A549 (cell line): ENCODE results near the gene KIF5A. TPM values are rescaled to one million over a fixed set of nuclear protein-coding genes. Genes with fewer than 3 reads are reported as not detected.

Experiments
- ATAC-seq, 2 experiments: fragments of 200-7000 bp in 1 of 2; fragments of >200 bp in 1 of 2; cut with Nextera tagmentation in 1 of 2; cut with Tn5 transposase in 1 of 2; 3 replicates each; pipeline versions ENCODE4 v1.8.0 to v1.9.1; 2018 to 2020; ENCODE audit warnings: mild to moderate bottlenecking in 1 of 2, moderate library complexity in 1 of 2
- CTCF ChIA-PET: fragments of 300-600 bp; sonication (Branson Sonifier 250); formaldehyde crosslinking; extraction: SDS; loops from one replicate; lab custom pipeline; 2021; ENCODE audit warnings: antibody characterized with exemption, inconsistent platforms; lab: Yijun Ruan, JAX
- POLR2A ChIA-PET: fragments of 350-600 bp; formaldehyde crosslinking; extraction: SDS; loops from one replicate; lab custom pipeline; 2021; ENCODE audit warnings: antibody characterized with exemption, inconsistent platforms; lab: Yijun Ruan, JAX
- DNase-seq, 2 experiments: peaks; one replicate each; pipeline versions ENCODE4 v3.0.0 to v3.0.0-alpha.2; 2011 to 2016; ENCODE audit warnings: low read depth in 1 of 2, low spot score in 1 of 2
- FAIRE-seq: peaks from 2 replicates; lab custom pipeline; 2011; peaks lifted over from hg19 to GRCh38; lab: Jason Lieb, UNC
- H3K27ac ChIP-seq, 2 experiments: fragments of >200 bp; sonication (Bioruptor Twin); formaldehyde crosslinking; 3 replicates each; pipeline ENCODE4 v1.5.1; 2016 to 2017
- H3K4me1 ChIP-seq: fragments of >200 bp; sonication (Bioruptor Twin); formaldehyde crosslinking; 3 replicates; pipeline ENCODE4 v1.6.1; 2016
- H3K4me2 ChIP-seq: fragments of >200 bp; sonication (Bioruptor Twin); formaldehyde crosslinking; 3 replicates; pipeline ENCODE4 v1.6.1; 2016
- H3K4me3 ChIP-seq: fragments of >200 bp; sonication (Bioruptor Twin); formaldehyde crosslinking; 3 replicates; pipeline ENCODE4 v1.5.1; 2016
- H3K9me3 ChIP-seq: fragments of >200 bp; sonication (Bioruptor Twin); formaldehyde crosslinking; 3 replicates; pipeline ENCODE4 v1.6.1; 2016
- BHLHE40 ChIP-seq: IDR thresholded peaks from 2 replicates; pipeline ENCODE4 v1.6.1; 2012; ENCODE audit warnings: low read depth, low read length, inconsistent platforms
- CBX2 ChIP-seq: fragments of 200-600 bp; sonication (generic); IDR thresholded peaks from 2 replicates; pipeline ENCODE4 v1.6.1; 2016; ENCODE audit warnings: low read depth, mild to moderate bottlenecking, borderline replicate concordance
- EHF ChIP-seq: fragments of 250-450 bp; sonication (Bioruptor Pico); IDR thresholded peaks from 2 replicates; pipeline ENCODE4 v1.5.0; 2020; ENCODE audit warnings: mild to moderate bottlenecking
- EP300 ChIP-seq, 2 experiments: fragments of >200 bp; sonication (Bioruptor Twin); formaldehyde crosslinking; IDR thresholded peaks; 2 replicates in 1 of 2; 3 replicates in 1 of 2; pipeline ENCODE4 v1.6.1; 2016 to 2017
- GATA3 ChIP-seq: IDR thresholded peaks from 2 replicates; pipeline ENCODE4 v1.6.1; 2012; ENCODE audit warnings: borderline replicate concordance
- JUNB ChIP-seq: fragments of >200 bp; sonication (Bioruptor Twin); formaldehyde crosslinking; IDR thresholded peaks from 2 replicates; pipeline ENCODE4 v1.6.1; 2016
- KDM5A ChIP-seq: fragments of 200-600 bp; sonication (generic); IDR thresholded peaks from 2 replicates; pipeline ENCODE4 v1.6.1; 2016; ENCODE audit warnings: antibody characterized with exemption, mild to moderate bottlenecking
- MAZ ChIP-seq: fragments of 150-350 bp; IDR thresholded peaks from 2 replicates; pipeline ENCODE4 v1.6.1; 2014; ENCODE audit warnings: antibody characterized with exemption, low read depth, low read length, borderline replicate concordance
- NFE2L2 ChIP-seq: fragments of 150-350 bp; conservative IDR thresholded peaks from 2 replicates; pipeline ENCODE4 v1.6.1; 2014; ENCODE audit warnings: low read length
- RAD21 ChIP-seq, 2 experiments: fragments of >200 bp in 1 of 2; sonication (Bioruptor Twin) in 1 of 2; formaldehyde crosslinking in 1 of 2; IDR thresholded peaks in 1 of 2; conservative IDR thresholded peaks in 1 of 2; 2 replicates in 1 of 2; 3 replicates in 1 of 2; pipeline ENCODE4 v1.6.1; 2012 to 2018; ENCODE audit warnings: inconsistent platforms in 1 of 2
- RARB ChIP-seq: fragments of 250-450 bp; sonication (Bioruptor Pico); IDR thresholded peaks from 2 replicates; pipeline ENCODE4 v1.8.0; 2021; ENCODE audit warnings: mild to moderate bottlenecking, moderate library complexity
- REST ChIP-seq: fragments of 200-600 bp; sonication (generic); IDR thresholded peaks from 2 replicates; pipeline ENCODE4 v1.6.1; 2016; ENCODE audit warnings: antibody characterized with exemption, mild to moderate bottlenecking, moderate library complexity
- RNF2 ChIP-seq: fragments of 200-600 bp; sonication (generic); IDR thresholded peaks from 2 replicates; pipeline ENCODE4 v1.6.1; 2016; ENCODE audit warnings: low read depth, mild to moderate bottlenecking, antibody characterized with exemption, moderate library complexity, borderline replicate concordance
- SMC3 ChIP-seq: fragments of >200 bp; sonication (Bioruptor Twin); formaldehyde crosslinking; IDR thresholded peaks from 3 replicates; pipeline ENCODE4 v1.6.1; 2018; ENCODE audit warnings: inconsistent platforms
- SREBF2 ChIP-seq: fragments of 450-650 bp; IDR thresholded peaks from 2 replicates; pipeline ENCODE4 v1.6.1; 2014; ENCODE audit warnings: mild to moderate bottlenecking, moderate library complexity
- TFCP2L1 ChIP-seq: fragments of 250-450 bp; sonication (Bioruptor Pico); IDR thresholded peaks from 2 replicates; pipeline ENCODE4 v1.5.0; 2021; ENCODE audit warnings: mild to moderate bottlenecking
- TP53 ChIP-seq: fragments of 250-450 bp; sonication (Bioruptor Pico); IDR thresholded peaks from 2 replicates; pipeline ENCODE4 v1.5.0; 2021; ENCODE audit warnings: mild to moderate bottlenecking, moderate library complexity
- ZC3H11A ChIP-seq: fragments of 450-650 bp; IDR thresholded peaks from 2 replicates; pipeline ENCODE4 v1.6.1; 2014; ENCODE audit warnings: antibody characterized with exemption, mild to moderate bottlenecking
- ZFP36 ChIP-seq: fragments of 450-650 bp; IDR thresholded peaks from 2 replicates; pipeline ENCODE4 v1.6.1; 2014; ENCODE audit warnings: borderline replicate concordance; ENCODE audit not compliant: partially characterized antibody
- WGBS: methylation state at CpG from one replicate; pipeline ENCODE4 v1.1.6; 2017; ENCODE audit errors: missing lambda C conversion rate; 5-methylcytosine and 5-hydroxymethylcytosine counted together
- polyA plus RNA-seq, 4 experiments: library from polyadenylated mRNA; depleted of rRNA in 3 of 4; stranded (reverse); fragments of >200 nt; fragmentation: RNase III in 1 of 4; extraction: RNeasy Plus Mini Kit Qiagen cat#74134 plus additional on column Dnase treatment in 1 of 4; gene quantifications; 2 replicates in 3 of 4; 3 replicates in 1 of 4; pipeline ENCODE4 v1.2.3, GENCODE V29; 2011 to 2017

Gene KIF5A
- polyA plus RNA-seq, 2 of the 4 experiments (the other 2 are of a cell fraction) = 0.61 to 0.89 TPM

DNA sequence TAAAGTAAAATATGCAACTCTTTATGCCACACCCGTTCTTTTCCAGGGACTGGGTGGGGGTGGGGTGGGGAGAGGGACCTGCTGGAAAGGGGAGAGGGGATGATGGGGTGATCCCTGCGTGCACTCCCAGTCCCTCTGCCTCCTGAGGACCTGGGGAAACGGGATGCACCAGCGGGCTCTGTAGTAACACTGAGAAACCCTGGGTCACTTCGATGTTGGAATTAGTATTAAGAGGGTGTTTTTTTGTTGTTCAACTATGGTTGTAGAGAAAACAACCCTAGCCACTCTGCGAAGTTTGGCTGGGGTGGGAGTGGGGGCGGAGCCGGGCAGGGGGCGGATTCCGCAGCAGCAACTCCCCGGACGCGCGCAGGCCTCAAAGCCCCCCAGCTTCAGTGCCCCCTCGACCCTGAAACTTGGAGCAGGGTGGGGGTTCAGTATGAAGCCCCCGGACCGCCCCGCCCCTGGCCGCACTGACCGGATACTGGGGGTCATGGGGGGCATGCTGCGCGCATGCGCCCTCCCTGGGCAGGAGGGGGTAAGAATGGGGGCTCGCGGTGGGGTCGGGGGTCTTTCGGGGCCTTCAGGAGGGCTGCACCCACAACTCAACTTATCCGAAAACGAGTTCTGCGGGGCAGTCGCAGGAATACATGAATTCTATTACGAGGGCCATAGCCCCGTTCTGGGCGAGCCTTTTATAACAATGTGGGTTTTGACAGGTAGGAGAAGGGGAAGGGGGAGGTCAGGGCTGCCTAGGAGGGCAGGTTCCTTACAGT, 60.1 kb downstream of the KIF5A start:
- no peak for DNase-seq
- POLR2A ChIA-PET = interaction anchor here (0.6 to 0.7 kb wide), 2 partner anchors 10 to 93 kb away, joined by 4 to 7 read pairs; no protein-coding TSS in a partner anchor
- WGBS = 81% methylated on average over 23 of the region's 34 CpGs
- Histone ChIP-seq H3K4me2 (no peak overlapping the region), H3K9me3 (no peaks in the 10 kb centered on the region), H3K4me1 (peaks cover 17% of the 10 kb centered on the region; the same call in 2 of the 3 replicates), H3K4me3 (no peak overlapping the region), H3K27ac (no peak overlapping the region)
- no peak for TF ChIP-seq RARB (CRISPR knock-in tag)
- no peak for TF ChIP-seq NFE2L2
- TF ChIP-seq EP300 (IDR thresholded peaks at IDR 0.05) = no peak
- no peak for TF ChIP-seq ZFP36
- TF ChIP-seq SMC3 = no peak
- TF ChIP-seq EHF (CRISPR knock-in tag) = no peak
- no peak for TF ChIP-seq CBX2
- no peak for TF ChIP-seq MAZ
- TF ChIP-seq REST = no peak
- no peak for TF ChIP-seq RNF2
- TF ChIP-seq SREBF2 = no peak
- no peak for TF ChIP-seq GATA3
- TF ChIP-seq KDM5A = no peak
- ATAC-seq = no peak
- CTCF ChIA-PET = interaction anchor here (2.8 to 20.9 kb wide), 2 partner anchors 11 to 28 kb away, joined by 10 to 336 read pairs; no protein-coding TSS in a partner anchor
- FAIRE-seq = no peak

- ATAC-seq (no peak), DNase-seq (no peak), FAIRE-seq (no peak)
- POLR2A ChIA-PET = interaction anchor here (0.6 to 1.1 kb wide), 2 partner anchors 19 to 83 kb away, joined by 4 to 9 read pairs; partner anchors contain the start of gene PIP4K2C
- H3K4me1 ChIP-seq = peaks cover 11% of the 10 kb centered on the region; the same call in 2 of the 3 replicates
- CTCF ChIA-PET = interaction anchor here (0.8 to 20.9 kb wide), 5 partner anchors 10 to 29 kb away, joined by 3 to 336 read pairs (median 10); no protein-coding TSS in a partner anchor
- H3K4me2 ChIP-seq = peak overlapping the region; percentile 85
- TF ChIP-seq JUNB = no peak
- no peak for TF ChIP-seq TFCP2L1
- no peak for TF ChIP-seq TP53
- TF ChIP-seq BHLHE40 = no peak
- no peak for TF ChIP-seq RAD21 (conservative IDR thresholded peaks at IDR 0.05 in 1 of 2, IDR thresholded peaks at IDR 0.05 in 1 of 2)
- no peak for TF ChIP-seq ZC3H11A
- 75% methylated on average over 29 of the region's 29 CpGs for WGBS
- H3K27ac ChIP-seq = peak overlapping the region; percentile 81 to 95
- H3K9me3 ChIP-seq = no peaks in the 10 kb centered on the region
- H3K4me3 ChIP-seq = peak overlapping the region; percentile 61
These were observed 60.8 kb downstream of the KIF5A start for GRCh38 chr12:57610554-57611107.
